ENCODE measurements around the gene PSMB11. TPM values are rescaled to one million over a fixed set of nuclear protein-coding genes. Genes with fewer than 3 reads are reported as not detected.
A peak's percentile ranks its signal among the peaks of the same experiment; 100 is the strongest.

The PSMB11 gene
- total and polyA plus RNA-seq, 2 experiments from 2014 or later: 0.12 TPM; not detected in 1

GRCh38 chr14:23060536-23061260, 18.7 kb downstream of the PSMB11 start:
- no peaks in the 10 kb centered on the region for H3K27me3 ChIP-seq
- peak overlapping the region; percentile 36 for H3K27ac ChIP-seq
- H3K4me3 ChIP-seq: no peak overlapping the region
- peaks cover 50% of the 10 kb centered on the region for H3K36me3 ChIP-seq
- no peaks in the 10 kb centered on the region for H3K4me1 ChIP-seq (ENCODE audit: low read depth)
- DNase-seq (ENCODE audit: low read depth in 1 of 2, low spot score in 1 of 2): no peak
- no peak for TF ChIP-seq CTCF (IDR thresholded peaks at IDR 0.05; ENCODE audit: low read depth, low read length)
- no peaks in the 10 kb centered on the region for H3K9me3 ChIP-seq (ENCODE audit: low read depth)

- peak overlapping the region; percentile 37 for H3K27ac ChIP-seq
- DNase-seq (ENCODE audit: low read depth in 1 of 2, low spot score in 1 of 2): peak in 1 of 2 donors; percentile 98
These were observed 20.0 kb downstream of the PSMB11 start for GRCh38 chr14:23062002-23062401.

GRCh38 chr14:23063601-23064000, 21.6 kb downstream of the PSMB11 start:
- Histone ChIP-seq H3K27ac (peak overlapping the region; percentile 37), H3K4me3 (no peak overlapping the region), H3K27me3 (no peaks in the 10 kb centered on the region), H3K36me3 (peaks cover 72% of the 10 kb centered on the region), H3K9me3 (ENCODE audit: low read depth) (no peaks in the 10 kb centered on the region), H3K4me1 (ENCODE audit: low read depth) (peaks cover under 1% of the 10 kb centered on the region)
- no peak for DNase-seq (ENCODE audit: low read depth in 1 of 2, low spot score in 1 of 2)
- TF ChIP-seq CTCF (IDR thresholded peaks at IDR 0.05; ENCODE audit: low read depth, low read length): no peak

More at GRCh38 chr14:23062002-23062401, 20.0 kb downstream of the PSMB11 start:
- H3K4me3 ChIP-seq: no peak overlapping the region
- H3K27me3 ChIP-seq: no peaks in the 10 kb centered on the region
- H3K9me3 ChIP-seq (ENCODE audit: low read depth): no peaks in the 10 kb centered on the region
- peaks cover 58% of the 10 kb centered on the region for H3K36me3 ChIP-seq
- no peaks in the 10 kb centered on the region for H3K4me1 ChIP-seq (ENCODE audit: low read depth)
- no peak for TF ChIP-seq CTCF (IDR thresholded peaks at IDR 0.05; ENCODE audit: low read depth, low read length)

- H3K4me1 ChIP-seq (ENCODE audit: low read depth): peaks cover 8% of the 10 kb centered on the region
- no peaks in the 10 kb centered on the region for H3K27me3 ChIP-seq
- H3K36me3 ChIP-seq: peaks cover 59% of the 10 kb centered on the region
- no peak for TF ChIP-seq CTCF (IDR thresholded peaks at IDR 0.05; ENCODE audit: low read depth, low read length)
- H3K4me3 ChIP-seq: no peak overlapping the region
- no peak overlapping the region for H3K27ac ChIP-seq
- DNase-seq (ENCODE audit: low read depth in 1 of 2, low spot score in 1 of 2): no peak
- no peaks in the 10 kb centered on the region for H3K9me3 ChIP-seq (ENCODE audit: low read depth)
These were observed 24.4 kb downstream of the PSMB11 start for GRCh38 chr14:23066368-23066767.

GRCh38 chr14:23066855-23067744, 25.1 kb downstream of the PSMB11 start:
- no peak for TF ChIP-seq CTCF (IDR thresholded peaks at IDR 0.05; ENCODE audit: low read depth, low read length)
- H3K4me1 ChIP-seq (ENCODE audit: low read depth): peaks cover 13% of the 10 kb centered on the region
- peaks cover 56% of the 10 kb centered on the region for H3K36me3 ChIP-seq
- no peak for DNase-seq (ENCODE audit: low read depth in 1 of 2, low spot score in 1 of 2)
- no peaks in the 10 kb centered on the region for H3K9me3 ChIP-seq (ENCODE audit: low read depth)
- no peaks in the 10 kb centered on the region for H3K27me3 ChIP-seq
- no peak overlapping the region for H3K27ac ChIP-seq
- H3K4me3 ChIP-seq: no peak overlapping the region

Data from cardiac muscle cell (in vitro differentiated cells and primary cell).